Measurements from ENCODE around the gene LTB.

DNA sequence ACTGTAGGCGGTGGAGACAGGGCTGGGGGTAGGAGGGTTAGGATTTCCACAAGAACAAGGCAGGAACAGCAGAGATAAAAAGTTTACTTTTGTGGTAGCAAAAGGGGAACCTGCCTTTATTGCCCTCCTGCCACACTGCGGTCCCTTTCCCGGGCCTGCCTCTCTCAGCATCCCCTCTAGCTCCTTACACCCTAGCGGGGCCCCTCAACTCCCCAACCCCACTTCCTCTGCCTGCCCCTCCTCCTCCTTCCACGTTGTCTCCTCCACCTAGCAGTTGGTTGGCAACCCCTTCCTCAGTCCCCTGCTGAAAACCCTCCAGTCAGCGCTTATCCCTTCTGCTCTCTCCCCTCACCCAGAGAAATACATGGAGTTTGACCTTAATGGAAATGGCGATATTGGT, 33.5 kb upstream of the LTB start:
- no peak for TF ChIP-seq ZNF8 (CRISPR knock-in tag; IDR thresholded peaks at IDR 0.05)
- no peak for TF ChIP-seq ZFP3 (CRISPR knock-in tag; IDR thresholded peaks at IDR 0.05)
- no peak for TF ChIP-seq ZNF565 (CRISPR knock-in tag; conservative IDR thresholded peaks at IDR 0.05; ENCODE audit: low read depth)
- no peak for TF ChIP-seq OSR1 (CRISPR knock-in tag; IDR thresholded peaks at IDR 0.05)
- TF ChIP-seq CSRNP3 (CRISPR knock-in tag; IDR thresholded peaks at IDR 0.05) = no peak
- no peak for TF ChIP-seq ARNTL (CRISPR knock-in tag; IDR thresholded peaks at IDR 0.05; ENCODE audit: borderline replicate concordance, low read depth)
- TF ChIP-seq, protein P1, sequence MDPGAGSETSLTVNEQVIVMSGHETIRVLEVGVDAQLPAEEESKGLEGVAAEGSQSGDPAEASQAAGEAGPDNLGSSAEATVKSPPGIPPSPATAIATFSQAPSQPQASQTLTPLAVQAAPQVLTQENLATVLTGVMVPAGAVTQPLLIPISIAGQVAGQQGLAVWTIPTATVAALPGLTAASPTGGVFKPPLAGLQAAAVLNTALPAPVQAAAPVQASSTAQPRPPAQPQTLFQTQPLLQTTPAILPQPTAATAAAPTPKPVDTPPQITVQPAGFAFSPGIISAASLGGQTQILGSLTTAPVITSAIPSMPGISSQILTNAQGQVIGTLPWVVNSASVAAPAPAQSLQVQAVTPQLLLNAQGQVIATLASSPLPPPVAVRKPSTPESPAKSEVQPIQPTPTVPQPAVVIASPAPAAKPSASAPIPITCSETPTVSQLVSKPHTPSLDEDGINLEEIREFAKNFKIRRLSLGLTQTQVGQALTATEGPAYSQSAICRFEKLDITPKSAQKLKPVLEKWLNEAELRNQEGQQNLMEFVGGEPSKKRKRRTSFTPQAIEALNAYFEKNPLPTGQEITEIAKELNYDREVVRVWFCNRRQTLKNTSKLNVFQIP (CRISPR knock-in tag; IDR thresholded peaks at IDR 0.05; ENCODE audit: borderline replicate concordance, low read depth) = no peak
